Measurements from ENCODE around the gene ASXL2.

DNA sequence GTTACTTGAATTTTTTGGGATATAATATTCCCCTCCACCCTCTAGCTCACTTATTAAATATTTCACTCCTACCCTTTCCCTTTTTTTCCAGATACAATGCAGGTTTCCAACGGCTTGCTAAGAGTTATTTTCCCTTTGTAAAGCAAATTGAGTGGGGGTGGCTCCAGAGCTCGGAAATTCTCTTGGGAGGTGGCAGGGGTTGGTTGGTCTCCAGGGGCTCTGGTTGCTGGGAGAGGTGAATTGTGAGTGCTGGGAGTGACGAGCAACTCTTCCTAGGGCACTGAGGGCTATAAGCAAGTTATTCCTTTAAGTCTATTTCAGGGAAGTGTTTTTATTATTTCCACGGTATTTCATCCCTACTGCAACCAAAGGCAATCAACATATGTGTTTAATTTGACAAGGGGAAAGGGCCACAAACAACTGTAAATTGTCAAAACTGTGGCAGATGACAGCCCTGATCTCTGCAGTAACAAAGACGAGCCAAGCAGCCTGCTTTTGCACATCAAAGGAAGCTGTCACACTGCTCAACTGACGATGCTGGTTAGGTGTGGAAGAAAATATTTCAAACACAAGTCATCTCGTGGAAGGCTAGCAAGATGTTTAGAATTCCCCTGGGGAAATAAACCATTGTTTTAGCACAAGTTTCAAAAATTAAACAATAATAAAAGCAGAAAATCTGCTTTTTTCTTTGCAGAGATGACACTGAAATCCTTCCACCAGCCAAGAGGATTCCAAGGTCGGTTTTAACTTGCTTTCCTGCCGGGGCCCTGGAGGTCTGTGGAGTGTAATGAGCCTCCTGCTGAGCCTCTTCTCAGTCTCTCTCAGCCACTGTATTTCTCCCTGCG lies 34.8 kb upstream of the ASXL2 start:
- no peak for TF ChIP-seq POLR2AphosphoS5 (IDR thresholded peaks at IDR 0.05; ENCODE audit: low read depth, low read length)
- no peak for TF ChIP-seq POLR2A (IDR thresholded peaks at IDR 0.05; ENCODE audit: low read depth, low read length)
- no peak for TF ChIP-seq TAF1 (IDR thresholded peaks at IDR 0.05; ENCODE audit: low read depth, low read length)
- no peak for TF ChIP-seq POU2F2 (IDR thresholded peaks at IDR 0.05; ENCODE audit: low read depth, low read length)
- no peak for TF ChIP-seq SPI1 (IDR thresholded peaks at IDR 0.05; ENCODE audit: low read depth, low read length)
